Mucosa of stomach (tissue), 1 donor: ENCODE results near the gene MAP3K20.

Experiments
- H3K27me3 ChIP-seq: one replicate; pipeline ENCODE4 v1.7.0; 2013; ENCODE audit warnings: mild to moderate bottlenecking, low read length; ENCODE audit not compliant: control insufficient read depth, insufficient read depth
- H3K36me3 ChIP-seq: one replicate; pipeline ENCODE4 v1.7.0; 2013; ENCODE audit warnings: low read length; ENCODE audit not compliant: control insufficient read depth, insufficient read depth
- H3K4me1 ChIP-seq: one replicate; pipeline ENCODE4 v1.7.0; 2013; ENCODE audit warnings: mild to moderate bottlenecking, low read length; ENCODE audit not compliant: control insufficient read depth, insufficient read depth
- H3K4me3 ChIP-seq: one replicate; pipeline ENCODE4 v1.7.0; 2013; ENCODE audit warnings: low read length
- H3K9ac ChIP-seq: one replicate; pipeline ENCODE4 v1.7.0; 2013; ENCODE audit warnings: mild to moderate bottlenecking, low read length, moderate library complexity
- H3K9me3 ChIP-seq: one replicate; pipeline ENCODE4 v1.7.0; 2013; ENCODE audit warnings: mild to moderate bottlenecking, low read length, moderate library complexity; ENCODE audit not compliant: control insufficient read depth
- donor health status: Pancreatic carcinoma.

Gene MAP3K20

DNA sequence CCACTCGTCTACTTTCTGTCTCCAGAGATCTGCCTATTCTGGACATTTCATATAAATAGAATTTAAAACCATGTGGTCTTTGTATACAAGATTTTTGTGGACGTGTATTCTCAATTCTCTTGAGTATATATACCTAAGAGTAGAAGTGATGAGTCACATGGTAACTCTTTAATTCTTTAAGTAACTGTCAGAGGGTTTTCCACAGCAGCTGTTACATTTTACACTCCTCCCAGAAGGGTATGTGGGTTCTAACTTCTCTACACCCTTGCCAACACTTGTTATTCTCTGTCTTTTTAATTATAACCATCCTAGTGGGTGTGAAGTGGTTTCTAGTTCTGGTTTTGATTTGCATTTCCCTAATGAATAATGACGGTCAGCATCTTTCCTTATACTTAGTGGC, 70.9 kb downstream of the MAP3K20 start:
- Histone ChIP-seq H3K9ac (no peak overlapping the region), H3K9me3 (no peaks in the 10 kb centered on the region), H3K36me3 (no peaks in the 10 kb centered on the region), H3K27me3 (no peaks in the 10 kb centered on the region), H3K4me1 (no peaks in the 10 kb centered on the region), H3K4me3 (no peak overlapping the region)

DNA sequence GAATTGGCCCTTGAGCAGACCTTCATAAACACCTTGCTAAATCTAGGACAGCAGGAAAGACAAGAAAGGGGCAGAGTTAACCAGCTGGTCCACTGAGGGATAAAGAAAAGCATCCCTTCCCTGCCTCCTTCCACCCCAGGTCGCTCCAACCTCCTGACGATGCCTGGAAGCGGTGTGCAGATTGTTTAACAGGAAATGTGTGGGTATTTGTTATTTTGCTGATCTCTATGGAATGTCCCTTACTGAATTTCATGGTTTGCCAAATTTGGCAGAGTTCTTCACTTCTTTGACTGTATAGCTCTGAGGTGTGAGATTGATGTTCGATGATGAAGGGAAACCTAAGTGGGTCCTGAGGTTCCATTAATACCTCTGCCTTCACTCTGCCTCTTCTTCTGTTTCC, 72.9 kb downstream of the MAP3K20 start:
- H3K36me3 ChIP-seq = no peaks in the 10 kb centered on the region
- H3K9ac ChIP-seq = no peak overlapping the region
- H3K9me3 ChIP-seq = no peaks in the 10 kb centered on the region
- H3K4me1 ChIP-seq = no peaks in the 10 kb centered on the region
- no peaks in the 10 kb centered on the region for H3K27me3 ChIP-seq
- no peak overlapping the region for H3K4me3 ChIP-seq

- H3K9me3 ChIP-seq = no peaks in the 10 kb centered on the region
- H3K9ac ChIP-seq = no peak overlapping the region
- H3K36me3 ChIP-seq = no peaks in the 10 kb centered on the region
- H3K4me3 ChIP-seq = no peak overlapping the region
- H3K27me3 ChIP-seq = no peaks in the 10 kb centered on the region
- H3K4me1 ChIP-seq = no peaks in the 10 kb centered on the region
Observed at GRCh38 chr2:173149491-173149890, 73.8 kb downstream of the MAP3K20 start.

DNA sequence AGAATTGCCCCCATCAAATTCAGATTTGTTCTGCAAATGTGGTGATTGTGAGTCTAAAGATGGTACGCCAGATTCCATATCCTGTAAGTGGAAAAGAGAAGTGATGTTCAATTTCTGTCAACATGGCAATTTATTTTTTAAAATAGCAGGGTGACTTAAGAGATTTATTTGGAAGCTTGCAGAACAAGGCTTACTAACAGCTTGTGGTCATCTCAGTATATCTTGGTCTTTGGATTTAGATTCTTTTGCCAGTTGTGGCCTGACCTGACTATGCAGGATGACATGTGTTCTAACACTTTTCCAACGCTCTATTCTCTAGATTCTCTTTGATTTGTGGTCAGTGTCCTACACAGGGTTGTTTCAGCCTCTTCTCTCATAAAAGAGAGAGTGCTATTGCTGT, 74.4 kb downstream of the MAP3K20 start:
- Histone ChIP-seq H3K9ac (no peak overlapping the region), H3K9me3 (no peaks in the 10 kb centered on the region), H3K36me3 (no peaks in the 10 kb centered on the region), H3K4me1 (no peaks in the 10 kb centered on the region), H3K27me3 (no peaks in the 10 kb centered on the region), H3K4me3 (no peak overlapping the region)

DNA sequence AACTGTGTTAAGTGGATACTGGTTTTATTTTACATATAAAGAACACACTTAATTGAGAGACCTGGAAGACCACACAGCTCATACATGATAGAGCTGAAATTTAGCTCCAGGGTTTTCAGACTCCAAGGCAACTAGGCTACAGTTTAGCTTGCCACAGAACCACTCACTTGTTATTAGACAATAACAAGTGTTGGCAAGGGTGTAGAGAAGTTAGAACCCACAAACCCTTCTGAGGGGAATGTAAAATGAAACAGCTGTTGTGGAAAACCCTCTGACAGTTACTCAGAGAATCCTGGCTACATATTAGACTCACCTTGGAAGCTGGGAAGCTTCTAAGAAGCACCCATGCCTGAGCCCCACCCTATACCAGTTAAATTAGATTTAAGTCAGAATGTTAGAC, 75.3 kb downstream of the MAP3K20 start:
- Histone ChIP-seq H3K4me1 (no peaks in the 10 kb centered on the region), H3K4me3 (no peak overlapping the region), H3K9ac (no peak overlapping the region), H3K9me3 (no peaks in the 10 kb centered on the region), H3K27me3 (no peaks in the 10 kb centered on the region), H3K36me3 (no peaks in the 10 kb centered on the region)

DNA sequence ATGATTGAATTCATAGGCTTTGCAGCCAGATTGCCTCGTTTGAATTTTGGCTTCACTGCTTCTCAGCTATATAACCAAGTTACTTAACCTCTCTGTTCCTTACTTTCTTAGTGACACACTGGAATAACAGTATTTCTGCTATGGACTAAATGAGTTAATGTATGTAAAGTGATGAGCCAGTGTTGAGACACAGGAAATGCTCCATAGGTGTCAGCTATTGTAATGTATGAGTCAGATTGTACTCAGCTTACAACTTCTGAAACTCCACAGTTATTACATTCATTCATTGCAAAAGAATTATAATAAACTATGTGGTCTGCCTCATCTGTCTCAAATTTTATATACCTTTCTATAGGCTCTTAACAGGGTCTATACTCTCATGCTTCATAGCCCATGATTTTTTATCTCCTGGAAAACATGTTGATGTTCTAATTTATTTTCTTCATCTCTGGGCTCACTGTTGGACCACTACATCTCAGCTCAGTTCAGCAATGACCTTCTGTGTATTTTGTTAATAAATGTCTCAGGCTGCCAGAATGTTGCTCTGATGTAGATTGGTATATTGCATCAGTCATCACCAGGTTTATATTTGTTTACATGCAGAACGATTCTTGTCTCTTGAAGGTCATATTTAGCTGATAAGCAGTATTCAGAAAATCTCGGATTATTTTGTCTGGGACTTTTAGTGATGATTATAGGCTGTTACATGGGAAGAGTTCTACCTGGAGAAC, 76.2 kb downstream of the MAP3K20 start:
- no peak overlapping the region for H3K9ac ChIP-seq
- H3K4me3 ChIP-seq = no peak overlapping the region
- no peaks in the 10 kb centered on the region for H3K36me3 ChIP-seq
- H3K9me3 ChIP-seq = no peaks in the 10 kb centered on the region
- H3K4me1 ChIP-seq = no peaks in the 10 kb centered on the region
- H3K27me3 ChIP-seq = no peaks in the 10 kb centered on the region

GRCh38 chr2:173153301-173153885, 77.7 kb downstream of the MAP3K20 start:
- Histone ChIP-seq H3K36me3 (no peaks in the 10 kb centered on the region), H3K27me3 (no peaks in the 10 kb centered on the region), H3K9ac (no peak overlapping the region), H3K4me3 (no peak overlapping the region), H3K9me3 (no peaks in the 10 kb centered on the region), H3K4me1 (no peaks in the 10 kb centered on the region)

DNA sequence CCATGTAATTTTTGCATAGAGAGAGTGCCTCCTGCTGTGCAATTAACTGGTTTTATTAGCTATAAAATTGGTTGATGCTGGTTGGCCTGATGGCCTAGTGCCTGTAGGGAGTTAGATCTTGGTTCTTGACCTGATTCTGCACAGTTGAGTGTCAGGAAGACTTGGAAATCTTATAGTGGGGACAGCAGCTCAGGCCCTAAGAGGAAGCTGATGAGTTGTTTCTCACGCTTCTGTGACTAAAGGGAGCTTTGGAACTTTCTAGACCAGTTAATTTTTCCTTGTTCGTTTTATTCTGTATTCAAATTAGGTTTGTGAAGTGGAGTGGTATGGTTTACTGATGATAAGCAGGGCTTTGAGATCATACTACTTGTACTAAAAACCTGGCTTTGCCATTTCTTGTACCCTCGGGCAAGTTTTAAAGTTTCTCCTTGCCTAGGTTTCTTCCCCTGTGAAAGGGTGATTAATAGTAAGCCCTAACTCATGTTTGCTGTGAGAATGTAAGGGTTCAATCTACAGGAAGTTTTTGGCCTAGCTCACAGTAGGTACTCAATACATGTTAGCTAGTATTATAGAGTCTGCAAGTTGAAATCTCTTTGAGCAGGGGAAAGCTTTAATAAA, 82.1 kb downstream of the MAP3K20 start:
- H3K9me3 ChIP-seq = no peaks in the 10 kb centered on the region
- H3K4me1 ChIP-seq = no peaks in the 10 kb centered on the region
- no peak overlapping the region for H3K4me3 ChIP-seq
- H3K36me3 ChIP-seq = no peaks in the 10 kb centered on the region
- H3K9ac ChIP-seq = no peak overlapping the region
- H3K27me3 ChIP-seq = no peaks in the 10 kb centered on the region

DNA sequence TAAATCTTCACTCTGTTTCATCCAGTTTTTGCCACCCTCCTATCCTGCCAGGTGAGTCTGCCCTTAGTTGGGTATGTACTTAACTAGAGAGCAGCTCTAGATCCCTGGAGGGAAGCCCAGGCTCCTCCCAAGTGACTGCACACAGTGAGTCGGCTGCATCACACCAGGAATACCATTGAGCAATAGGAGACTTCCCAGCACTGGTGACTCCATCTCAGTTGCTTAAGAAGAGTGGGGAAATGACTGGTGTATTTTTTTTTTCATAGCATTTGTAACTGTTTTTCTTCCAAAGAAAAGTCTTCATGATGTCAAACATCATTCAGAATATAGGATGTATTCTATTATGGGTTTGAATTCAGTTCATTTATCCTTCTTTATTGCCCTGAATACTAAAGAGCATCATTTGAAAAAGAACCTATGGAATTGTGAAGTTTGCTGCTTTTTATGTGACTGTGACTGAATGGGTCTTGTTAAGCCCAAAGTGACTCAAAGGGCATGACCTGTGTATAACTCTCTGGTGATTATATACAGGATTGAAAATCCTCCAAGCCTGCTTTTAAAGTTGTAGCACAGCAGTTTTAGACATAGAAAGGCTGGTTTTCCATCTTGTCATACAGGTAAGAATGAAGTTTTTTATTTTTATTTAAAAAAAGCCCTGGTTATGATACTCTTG, 84.3 kb downstream of the MAP3K20 start:
- Histone ChIP-seq H3K9me3 (no peaks in the 10 kb centered on the region), H3K36me3 (no peaks in the 10 kb centered on the region), H3K4me3 (no peak overlapping the region), H3K9ac (no peak overlapping the region), H3K27me3 (no peaks in the 10 kb centered on the region), H3K4me1 (no peaks in the 10 kb centered on the region)

DNA sequence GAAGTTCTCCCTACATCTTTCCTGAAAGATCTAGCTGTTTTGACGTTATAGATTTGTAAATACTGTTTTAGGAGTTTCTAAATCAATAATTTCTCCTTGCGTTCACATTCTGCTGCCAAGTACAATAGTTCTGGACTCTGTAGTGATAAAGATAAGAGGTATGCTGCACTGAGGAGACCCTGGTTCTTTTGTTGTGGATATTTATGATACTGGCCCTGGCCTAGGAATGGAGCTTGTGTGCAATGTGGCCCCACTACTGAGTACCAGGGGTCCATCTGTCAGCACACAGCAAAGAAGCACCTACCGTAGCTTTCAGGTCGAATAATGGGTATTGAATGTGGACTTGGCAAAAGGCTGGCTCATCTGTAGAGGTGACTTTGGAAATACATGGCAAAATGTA, 85.0 kb downstream of the MAP3K20 start:
- Histone ChIP-seq H3K9me3 (no peaks in the 10 kb centered on the region), H3K4me3 (no peak overlapping the region), H3K4me1 (no peaks in the 10 kb centered on the region), H3K36me3 (no peaks in the 10 kb centered on the region), H3K27me3 (no peaks in the 10 kb centered on the region), H3K9ac (no peak overlapping the region)

GRCh38 chr2:173161040-173161439, 85.4 kb downstream of the MAP3K20 start:
- no peaks in the 10 kb centered on the region for H3K4me1 ChIP-seq
- H3K9me3 ChIP-seq = no peaks in the 10 kb centered on the region
- H3K36me3 ChIP-seq = no peaks in the 10 kb centered on the region
- no peak overlapping the region for H3K4me3 ChIP-seq
- no peaks in the 10 kb centered on the region for H3K27me3 ChIP-seq
- no peak overlapping the region for H3K9ac ChIP-seq

DNA sequence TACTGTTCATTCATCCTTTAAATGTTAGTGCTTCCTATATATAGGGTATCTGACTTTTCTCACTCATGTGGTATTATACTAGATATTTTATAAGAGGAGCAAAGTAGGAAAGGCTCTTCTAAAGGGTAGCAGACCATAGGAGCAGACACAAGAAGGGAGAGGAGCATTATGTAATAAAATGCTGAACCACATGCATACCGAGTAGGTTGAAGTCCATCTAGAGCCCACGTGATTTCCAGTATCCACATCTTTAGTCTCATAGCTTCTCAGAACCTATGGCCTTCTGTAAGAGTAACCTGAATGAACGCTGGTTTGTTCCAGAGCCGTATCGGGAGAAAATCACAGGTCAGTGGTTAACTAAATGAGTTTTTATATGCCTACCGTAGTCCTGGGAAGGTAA, 85.9 kb downstream of the MAP3K20 start:
- Histone ChIP-seq H3K27me3 (no peaks in the 10 kb centered on the region), H3K9me3 (no peaks in the 10 kb centered on the region), H3K4me1 (no peaks in the 10 kb centered on the region), H3K4me3 (no peak overlapping the region), H3K9ac (no peak overlapping the region), H3K36me3 (no peaks in the 10 kb centered on the region)
